ENCODE data around the gene OMG.
"Not testable (repeated sequence)": the region's sequence is repeated elsewhere in the genome, so short reads cannot be mapped to it uniquely, and the experiment has no call there.

The OMG gene

GRCh38 chr17:31262923-31263322, 34.1 kb downstream of the OMG start:
- DNase-seq (ENCODE audit: low read depth in 2 of 2), result not testable (repeated sequence)

- no peak for DNase-seq (ENCODE audit: low read depth in 2 of 2)
Measured at GRCh38 chr17:31261601-31262000, 35.4 kb downstream of the OMG start.

GRCh38 chr17:31260151-31260550, 36.9 kb downstream of the OMG start:
- DNase-seq (ENCODE audit: low read depth in 2 of 2), result no peak

- no peak for DNase-seq (ENCODE audit: low read depth in 2 of 2)
Measured at GRCh38 chr17:31256936-31257335, 40.1 kb downstream of the OMG start.

GRCh38 chr17:31254654-31255053, 42.4 kb downstream of the OMG start:
- no peak for DNase-seq (ENCODE audit: low read depth in 2 of 2)

- no peak for DNase-seq (ENCODE audit: low read depth in 2 of 2)
Measured at GRCh38 chr17:31252741-31253140, 44.3 kb downstream of the OMG start.

- DNase-seq (ENCODE audit: low read depth in 2 of 2), result no peak
Measured at GRCh38 chr17:31251970-31252328, 45.1 kb downstream of the OMG start.

GRCh38 chr17:31251105-31251969, 45.7 kb downstream of the OMG start:
- DNase-seq (ENCODE audit: low read depth in 2 of 2), result no peak

GRCh38 chr17:31250229-31250628, 46.8 kb downstream of the OMG start:
- no peak for DNase-seq (ENCODE audit: low read depth in 2 of 2)

- no peak for DNase-seq (ENCODE audit: low read depth in 2 of 2)
Measured at GRCh38 chr17:31249835-31250141, 47.3 kb downstream of the OMG start.

- DNase-seq (ENCODE audit: low read depth in 2 of 2), result no peak
Measured at GRCh38 chr17:31248986-31249834, 47.8 kb downstream of the OMG start.
